Testis (tissue), 2 donors: Measurements from ENCODE around the gene PHF12.

Experiments used
- CTCF ChIP-seq, 3 experiments: fragments of 450-650 bp in 2 of 3; fragments of 200-600 bp in 1 of 3; sonication (generic) in 1 of 3; IDR thresholded peaks; one replicate each; pipeline ENCODE4 v1.5.1; 2016 to 2019; ENCODE audit warnings: antibody characterized with exemption in 3 of 3, mild to moderate bottlenecking in 2 of 3, moderate library complexity in 1 of 3
- POLR2A ChIP-seq: fragments of 450-650 bp; IDR thresholded peaks from one replicate; pipeline ENCODE4 v1.6.1; 2017; ENCODE audit warnings: antibody characterized with exemption, mild to moderate bottlenecking, moderate library complexity

DNA sequence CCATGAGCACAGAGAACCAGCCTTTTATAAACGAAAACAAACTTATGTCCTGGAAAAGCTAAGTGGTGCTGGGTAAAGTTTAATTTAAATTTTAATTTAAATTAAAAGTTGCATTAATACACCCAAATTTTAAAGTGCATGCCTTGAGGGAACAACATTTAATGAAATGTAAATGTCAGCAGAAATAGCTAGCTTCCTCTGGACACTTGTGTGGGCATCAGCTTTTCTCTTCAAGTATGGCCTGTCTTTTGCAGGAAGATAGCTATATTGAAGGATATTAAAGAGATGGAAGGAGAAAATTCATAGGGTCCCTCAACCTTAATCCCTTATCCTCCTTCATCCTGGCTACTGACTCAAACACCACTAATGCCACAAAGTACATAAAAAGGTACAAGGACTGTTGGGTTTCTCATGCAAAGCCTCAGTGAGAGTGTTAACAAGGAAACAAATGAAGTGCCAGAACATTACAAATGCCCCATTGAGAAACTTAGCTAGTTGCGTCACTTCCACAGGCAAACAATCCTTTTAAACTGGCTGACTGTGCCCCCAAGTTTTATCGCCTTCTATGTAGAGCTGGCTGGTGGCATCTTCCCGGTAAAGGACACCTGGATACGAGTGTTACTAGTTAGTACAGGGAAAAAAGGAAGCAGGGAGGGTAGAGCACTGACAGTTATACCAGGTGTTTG is 14.1 kb downstream of the PHF12 start:
- TF ChIP-seq CTCF (IDR thresholded peaks at IDR 0.05) (no peak), POLR2A (no peak)
